ENCODE data around the gene MEGF11.

GRCh38 chr15:66138892-66139590 is 114.5 kb downstream of the MEGF11 start:
- TF ChIP-seq POLR2AphosphoS5 (IDR thresholded peaks at IDR 0.05; ENCODE audit: insufficient read depth in 1 of 2, low read depth in 1 of 2) (no peak), POLR2A (IDR thresholded peaks at IDR 0.05) (no peak)
- TF ChIP-seq, protein P1, sequence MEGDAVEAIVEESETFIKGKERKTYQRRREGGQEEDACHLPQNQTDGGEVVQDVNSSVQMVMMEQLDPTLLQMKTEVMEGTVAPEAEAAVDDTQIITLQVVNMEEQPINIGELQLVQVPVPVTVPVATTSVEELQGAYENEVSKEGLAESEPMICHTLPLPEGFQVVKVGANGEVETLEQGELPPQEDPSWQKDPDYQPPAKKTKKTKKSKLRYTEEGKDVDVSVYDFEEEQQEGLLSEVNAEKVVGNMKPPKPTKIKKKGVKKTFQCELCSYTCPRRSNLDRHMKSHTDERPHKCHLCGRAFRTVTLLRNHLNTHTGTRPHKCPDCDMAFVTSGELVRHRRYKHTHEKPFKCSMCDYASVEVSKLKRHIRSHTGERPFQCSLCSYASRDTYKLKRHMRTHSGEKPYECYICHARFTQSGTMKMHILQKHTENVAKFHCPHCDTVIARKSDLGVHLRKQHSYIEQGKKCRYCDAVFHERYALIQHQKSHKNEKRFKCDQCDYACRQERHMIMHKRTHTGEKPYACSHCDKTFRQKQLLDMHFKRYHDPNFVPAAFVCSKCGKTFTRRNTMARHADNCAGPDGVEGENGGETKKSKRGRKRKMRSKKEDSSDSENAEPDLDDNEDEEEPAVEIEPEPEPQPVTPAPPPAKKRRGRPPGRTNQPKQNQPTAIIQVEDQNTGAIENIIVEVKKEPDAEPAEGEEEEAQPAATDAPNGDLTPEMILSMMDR (IDR thresholded peaks at IDR 0.05) = no peak
